HEK293 (cell line): ENCODE data around the gene ILK.

Experiments
- HIC1 ChIP-seq: fragments of 450-650 bp; formaldehyde crosslinking; IDR thresholded peaks from 2 replicates; pipeline ENCODE4 v1.5.1; 2016; ENCODE audit warnings: missing biosample characterization, missing genetic modification characterization
- PATZ1 ChIP-seq: fragments of 450-650 bp; formaldehyde crosslinking; IDR thresholded peaks from 2 replicates; pipeline ENCODE4 v1.5.1; 2016; ENCODE audit warnings: missing biosample characterization, missing genetic modification characterization
- PRDM2 ChIP-seq: fragments of 450-650 bp; formaldehyde crosslinking; IDR thresholded peaks from 2 replicates; pipeline ENCODE4 v1.5.1; 2016; ENCODE audit warnings: missing biosample characterization, missing genetic modification characterization, borderline replicate concordance
- TSHZ1 ChIP-seq: fragments of 450-650 bp; formaldehyde crosslinking; IDR thresholded peaks from 2 replicates; pipeline ENCODE4 v1.5.1; 2016; ENCODE audit warnings: missing biosample characterization, missing genetic modification characterization, borderline replicate concordance
- ZBTB11 ChIP-seq: fragments of 450-650 bp; formaldehyde crosslinking; conservative IDR thresholded peaks from 2 replicates; pipeline ENCODE4 v1.5.1; 2016; ENCODE audit warnings: low read depth, missing biosample characterization, missing genetic modification characterization
- ZBTB17 ChIP-seq: fragments of 450-650 bp; formaldehyde crosslinking; IDR thresholded peaks from 2 replicates; pipeline ENCODE4 v1.5.1; 2016; ENCODE audit warnings: missing biosample characterization, missing genetic modification characterization
- ZBTB26 ChIP-seq: fragments of 450-650 bp; formaldehyde crosslinking; optimal IDR thresholded peaks from 2 replicates; pipeline ENCODE3; 2016; ENCODE audit warnings: missing biosample characterization, mild to moderate bottlenecking, missing genetic modification characterization
- ZFHX2 ChIP-seq: fragments of 450-650 bp; formaldehyde crosslinking; conservative IDR thresholded peaks from 2 replicates; pipeline ENCODE4 v1.5.1; 2016; ENCODE audit warnings: missing biosample characterization, missing genetic modification characterization
- ZNF114 ChIP-seq: fragments of 450-650 bp; formaldehyde crosslinking; IDR thresholded peaks from 2 replicates; pipeline ENCODE4 v1.5.0; 2017; ENCODE audit warnings: missing biosample characterization, missing genetic modification characterization
- ZNF214 ChIP-seq: fragments of 450-650 bp; formaldehyde crosslinking; IDR thresholded peaks from 2 replicates; pipeline ENCODE4 v1.5.1; 2017; ENCODE audit warnings: missing biosample characterization, mild to moderate bottlenecking, missing genetic modification characterization, borderline replicate concordance
- ZNF311 ChIP-seq: fragments of 450-650 bp; formaldehyde crosslinking; IDR thresholded peaks from 2 replicates; pipeline ENCODE4 v1.5.1; 2017; ENCODE audit warnings: missing biosample characterization, missing genetic modification characterization, borderline replicate concordance
- ZNF335 ChIP-seq: fragments of 450-650 bp; formaldehyde crosslinking; conservative IDR thresholded peaks from 2 replicates; pipeline ENCODE4 v1.5.1; 2016; ENCODE audit warnings: missing biosample characterization, missing genetic modification characterization
- ZNF416 ChIP-seq: fragments of 450-650 bp; formaldehyde crosslinking; IDR thresholded peaks from 2 replicates; pipeline ENCODE4 v1.5.1; 2016; ENCODE audit warnings: missing biosample characterization, missing genetic modification characterization
- ZNF433 ChIP-seq: fragments of 450-650 bp; formaldehyde crosslinking; IDR thresholded peaks from 2 replicates; pipeline ENCODE4 v1.5.1; 2016; ENCODE audit warnings: missing biosample characterization, missing genetic modification characterization, low read depth
- ZNF561 ChIP-seq: fragments of 450-650 bp; IDR thresholded peaks from 2 replicates; pipeline ENCODE4 v1.5.1; 2018; ENCODE audit warnings: missing biosample characterization, missing genetic modification characterization, borderline replicate concordance
- ZNF624 ChIP-seq: fragments of 450-650 bp; formaldehyde crosslinking; IDR thresholded peaks from 2 replicates; pipeline ENCODE4 v1.5.1; 2017; ENCODE audit warnings: missing biosample characterization, missing genetic modification characterization
- ZNF639 ChIP-seq: fragments of 450-650 bp; formaldehyde crosslinking; IDR thresholded peaks from 2 replicates; pipeline ENCODE4 v1.5.1; 2016; ENCODE audit warnings: missing biosample characterization, missing genetic modification characterization
- ZNF701 ChIP-seq: fragments of 450-650 bp; formaldehyde crosslinking; IDR thresholded peaks from 2 replicates; pipeline ENCODE4 v1.5.1; 2016; ENCODE audit warnings: missing biosample characterization, missing genetic modification characterization

Gene ILK

GRCh38 chr11:6606471-6607189, 3.1 kb downstream of the ILK start (continued):
- no peak for TF ChIP-seq PRDM2 (tag by site-specific recombination)
- no peak for TF ChIP-seq ZNF416 (tag by site-specific recombination)
- TF ChIP-seq ZNF561 (tag by site-specific recombination), result no peak
- no peak for TF ChIP-seq ZNF639 (tag by site-specific recombination)
- no peak for TF ChIP-seq ZNF311 (tag by site-specific recombination)
- TF ChIP-seq ZNF433 (tag by site-specific recombination), result no peak
- no peak for TF ChIP-seq ZNF701 (tag by site-specific recombination)
- peak; percentile 88 for TF ChIP-seq ZNF335
- 0 out of 2 replicates have a peak, but pooled peaks have one; percentile 37 for TF ChIP-seq PATZ1 (tag by site-specific recombination)
- TF ChIP-seq ZFHX2 (tag by site-specific recombination), result no peak
- TF ChIP-seq ZNF114, result no peak
- peak; percentile 28; the same call in 1 of the 2 replicates for TF ChIP-seq ZBTB11
- TF ChIP-seq TSHZ1 (tag by site-specific recombination), result no peak
- TF ChIP-seq ZBTB26, result no peak
- TF ChIP-seq ZNF214 (tag by site-specific recombination), result no peak
- TF ChIP-seq ZBTB17 (tag by site-specific recombination), result peak; percentile 81
- no peak for TF ChIP-seq HIC1 (tag by site-specific recombination)
- no peak for TF ChIP-seq ZNF624 (tag by site-specific recombination)
